H9 (cell line): ENCODE data around the gene LMTK2. TPM values are rescaled to one million over a fixed set of nuclear protein-coding genes. Genes with fewer than 3 reads are reported as not detected.

Experiments used
- DNase-seq: peaks from one replicate; pipeline ENCODE4 v3.0.0-alpha.2; 2017
- H2AFZ ChIP-seq: one replicate; pipeline ENCODE4 v1.6.1; 2013; ENCODE audit warnings: mild to moderate bottlenecking, low read length, control low read depth, moderate library complexity
- H2AK5ac ChIP-seq: 2 replicates; pipeline ENCODE4 v1.6.1; 2013; ENCODE audit warnings: low read length, control low read depth, mixed read lengths; ENCODE audit not compliant: insufficient read length
- H2BK120ac ChIP-seq: one replicate; pipeline ENCODE4 v1.6.1; 2013; ENCODE audit warnings: low read depth, mild to moderate bottlenecking, low read length, control low read depth, inconsistent platforms; ENCODE audit not compliant: poor library complexity, severe bottlenecking
- H2BK12ac ChIP-seq: 2 replicates; pipeline ENCODE4 v1.6.1; 2013; ENCODE audit warnings: low read length, control low read depth, mixed read lengths, low read depth; ENCODE audit not compliant: insufficient read length
- H2BK15ac ChIP-seq: 2 replicates; pipeline ENCODE4 v1.6.1; 2013; ENCODE audit warnings: low read depth, low read length, control low read depth
- H2BK20ac ChIP-seq: one replicate; pipeline ENCODE4 v1.6.1; 2013; ENCODE audit warnings: low read depth, mild to moderate bottlenecking, low read length, control low read depth, inconsistent platforms; ENCODE audit not compliant: poor library complexity, severe bottlenecking
- H2BK5ac ChIP-seq: 2 replicates; pipeline ENCODE4 v1.6.1; 2013; ENCODE audit warnings: low read length, control low read depth, mixed read lengths; ENCODE audit not compliant: insufficient read length
- H3K14ac ChIP-seq: 2 replicates; pipeline ENCODE4 v1.6.1; 2013; ENCODE audit warnings: low read length, control low read depth; ENCODE audit not compliant: insufficient read depth
- H3K18ac ChIP-seq: 2 replicates; pipeline ENCODE4 v1.6.1; 2013; ENCODE audit warnings: low read depth, mild to moderate bottlenecking, mixed read lengths, low read length, control low read depth; ENCODE audit not compliant: insufficient read length
- H3K23ac ChIP-seq: 2 replicates; pipeline ENCODE4 v1.6.1; 2013; ENCODE audit warnings: low read length, control low read depth, mixed read lengths, low read depth; ENCODE audit not compliant: insufficient read length
- H3K23me2 ChIP-seq: 2 replicates; pipeline ENCODE4 v1.6.1; 2013; ENCODE audit warnings: low read depth, mild to moderate bottlenecking, mixed read lengths, low read length, control low read depth; ENCODE audit not compliant: insufficient read length, poor library complexity, severe bottlenecking
- H3K27ac ChIP-seq: 2 replicates; pipeline ENCODE4 v1.5.1; 2013; ENCODE audit warnings: low read length, control low read depth, mixed read lengths, low read depth; ENCODE audit not compliant: insufficient read length
- H3K27me3 ChIP-seq: 2 replicates; pipeline ENCODE4 v1.6.1; 2013; ENCODE audit warnings: low read length, control low read depth, inconsistent platforms; ENCODE audit not compliant: insufficient read depth
- H3K4ac ChIP-seq: 2 replicates; pipeline ENCODE4 v1.6.1; 2013; ENCODE audit warnings: low read depth, mild to moderate bottlenecking, control low read depth, inconsistent platforms, low read length, moderate library complexity
- H3K4me1 ChIP-seq: 2 replicates; pipeline ENCODE4 v1.6.1; 2013; ENCODE audit warnings: low read length, control low read depth, inconsistent platforms; ENCODE audit not compliant: insufficient read depth
- H3K4me2 ChIP-seq: 2 replicates; pipeline ENCODE4 v1.6.1; 2013; ENCODE audit warnings: low read length, control low read depth, mixed read lengths; ENCODE audit not compliant: insufficient read length, insufficient read depth
- H3K56ac ChIP-seq: 2 replicates; pipeline ENCODE4 v1.6.1; 2013; ENCODE audit warnings: low read depth, mild to moderate bottlenecking, mixed read lengths, low read length, control low read depth; ENCODE audit not compliant: insufficient read length
- H3K79me1 ChIP-seq: 2 replicates; pipeline ENCODE4 v1.6.1; 2013; ENCODE audit warnings: low read depth, mild to moderate bottlenecking, moderate library complexity, low read length, control low read depth, inconsistent platforms; ENCODE audit not compliant: insufficient read depth, poor library complexity, severe bottlenecking
- H3K79me2 ChIP-seq: 2 replicates; pipeline ENCODE4 v1.6.1; 2013; ENCODE audit warnings: low read length, control low read depth, inconsistent platforms; ENCODE audit not compliant: insufficient read depth
- H3K9ac ChIP-seq: 2 replicates; pipeline ENCODE4 v1.6.1; 2013; ENCODE audit warnings: low read length, control low read depth, mixed read lengths; ENCODE audit not compliant: insufficient read length; ENCODE audit errors: extremely low read depth
- H3K9me3 ChIP-seq: one replicate; pipeline ENCODE4 v1.6.1; 2013; ENCODE audit warnings: low read depth, low read length, inconsistent platforms; ENCODE audit not compliant: control insufficient read depth
- H3T11ph ChIP-seq: one replicate; pipeline ENCODE4 v1.6.1; 2013; ENCODE audit warnings: mild to moderate bottlenecking, low read length, control low read depth, inconsistent platforms
- H4K20me1 ChIP-seq: one replicate; pipeline ENCODE4 v1.6.1; 2013; ENCODE audit not compliant: control insufficient read depth, insufficient read length, insufficient read depth
- H4K5ac ChIP-seq: 2 replicates; pipeline ENCODE4 v1.6.1; 2013; ENCODE audit warnings: low read depth, mild to moderate bottlenecking, mixed read lengths, low read length, control low read depth; ENCODE audit not compliant: insufficient read length
- H4K8ac ChIP-seq: replicated peaks from 2 replicates; pipeline ENCODE4 v1.6.1; 2013; ENCODE audit warnings: low read length, control low read depth, mixed read lengths, low read depth; ENCODE audit not compliant: insufficient read length
- H4K91ac ChIP-seq: 2 replicates; pipeline ENCODE4 v1.6.1; 2013; ENCODE audit warnings: low read depth, mild to moderate bottlenecking, moderate library complexity, mixed read lengths, low read length, control low read depth; ENCODE audit not compliant: insufficient read length
- H3K27ac Mint-ChIP-seq, 3 experiments: 2 replicates in 2 of 3; 3 replicates in 1 of 3; pipeline ENCODE4 v1.8.0; 2020 to 2021; ENCODE audit warnings: mixed read lengths in 3 of 3, mild to moderate bottlenecking in 1 of 3, moderate library complexity in 1 of 3
- H3K27me3 Mint-ChIP-seq: 2 replicates; pipeline ENCODE4 v1.8.0; 2021; ENCODE audit warnings: low read depth, mild to moderate bottlenecking, moderate library complexity, mixed read lengths
- H3K36me3 Mint-ChIP-seq, 3 experiments: 2 replicates in 2 of 3; 3 replicates in 1 of 3; pipeline ENCODE4 v1.8.0; 2020 to 2021; ENCODE audit warnings: low read depth in 3 of 3, mixed read lengths in 3 of 3; ENCODE audit not compliant: insufficient read depth in 1 of 3
- H3K4me1 Mint-ChIP-seq, 2 experiments: 2 replicates each; pipeline ENCODE4 v1.8.0; 2020; ENCODE audit warnings: mixed read lengths in 2 of 2
- H3K4me3 Mint-ChIP-seq, 2 experiments: 2 replicates in 1 of 2; 3 replicates in 1 of 2; pipeline ENCODE4 v1.8.0; 2020 to 2021; ENCODE audit warnings: mild to moderate bottlenecking in 2 of 2, mixed read lengths in 2 of 2, moderate library complexity in 1 of 2
- H3K9me3 Mint-ChIP-seq, 2 experiments: 2 replicates in 1 of 2; 3 replicates in 1 of 2; pipeline ENCODE4 v1.8.0; 2020; ENCODE audit warnings: mild to moderate bottlenecking in 2 of 2, mixed read lengths in 2 of 2, moderate library complexity in 1 of 2
- WGBS: extraction: QIAGEN DNeasy Blood & Tissue Kit; methylation state at CpG from one replicate; pipeline ENCODE4 v1.1.7; 2013; ENCODE audit warnings: missing lambda C conversion rate, low lambda C conversion rate, mixed read lengths; ENCODE audit not compliant: insufficient read length; ENCODE audit errors: extremely low coverage; 5-methylcytosine and 5-hydroxymethylcytosine counted together
- total RNA-seq: library from RNA; stranded (reverse); gene quantifications from 2 replicates; pipeline ENCODE4 v1.2.1, GENCODE V29; 2021
- TF ChIP-seq, protein P1 (sequence below): fragments of 200-600 bp; sonication (generic); conservative IDR thresholded peaks from 3 replicates; pipeline ENCODE4 v1.8.0; 2021; ENCODE audit warnings: antibody characterized with exemption, mild to moderate bottlenecking

Gene LMTK2
- total RNA-seq, 1 experiment from 2014 or later = 24.9 TPM

DNA sequence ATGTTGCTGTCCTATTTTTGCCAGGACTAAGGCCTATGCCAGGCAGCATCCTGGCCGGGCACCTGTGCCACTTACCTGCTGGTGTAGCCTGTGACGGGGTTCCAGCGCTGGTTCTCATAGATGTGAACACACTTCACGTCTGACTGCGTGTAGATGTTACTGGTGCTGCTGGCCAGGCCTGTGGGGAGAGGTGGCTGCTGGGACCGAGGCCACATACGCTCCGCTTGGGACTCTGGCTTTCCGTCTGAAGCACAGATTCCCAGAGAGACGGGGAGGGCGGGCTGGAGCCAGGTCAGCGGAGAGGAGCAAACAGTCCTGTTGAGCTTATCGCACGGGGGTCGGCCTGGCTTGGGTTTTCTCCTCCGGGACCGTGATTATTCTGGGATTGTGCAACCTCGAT, 121.3 kb downstream of the LMTK2 start:
- Histone ChIP-seq H3T11ph (no peak overlapping the region), H2BK5ac (no peak overlapping the region), H3K9me3 (no peaks in the 10 kb centered on the region), H4K91ac (no peak overlapping the region), H4K8ac (no peak overlapping the region), H3K18ac (peak overlapping the region; percentile 13), H3K79me1 (no peaks in the 10 kb centered on the region), H4K5ac (no peak overlapping the region), H3K23me2 (no peaks in the 10 kb centered on the region), H2BK12ac (no peak overlapping the region), H2BK15ac (no peak overlapping the region), H3K4me2 (no peak overlapping the region), H2AK5ac (no peak overlapping the region), H3K14ac (no peak overlapping the region), H3K4ac (no peak overlapping the region), H3K23ac (no peak overlapping the region), H2BK20ac (no peak overlapping the region), H3K27me3 (no peaks in the 10 kb centered on the region), H3K56ac (no peak overlapping the region), H3K79me2 (no peaks in the 10 kb centered on the region), H3K9ac (no peak overlapping the region), H2AFZ (no peak overlapping the region), H3K27ac (no peak overlapping the region), H2BK120ac (no peak overlapping the region), H3K4me1 (no peaks in the 10 kb centered on the region), H4K20me1 (no peaks in the 10 kb centered on the region)
- peaks cover 0 to 6% (median 0%) of the 10 kb centered on the region in 3 experiments; a peak in 2 of 7 replicates for H3K36me3 Mint-ChIP-seq
- peak overlapping the region in 2 of 3 experiments; percentile 76 to 81; a peak in 4 of 7 replicates for H3K27ac Mint-ChIP-seq
- DNase-seq = no peak
- TF ChIP-seq, protein P1, sequence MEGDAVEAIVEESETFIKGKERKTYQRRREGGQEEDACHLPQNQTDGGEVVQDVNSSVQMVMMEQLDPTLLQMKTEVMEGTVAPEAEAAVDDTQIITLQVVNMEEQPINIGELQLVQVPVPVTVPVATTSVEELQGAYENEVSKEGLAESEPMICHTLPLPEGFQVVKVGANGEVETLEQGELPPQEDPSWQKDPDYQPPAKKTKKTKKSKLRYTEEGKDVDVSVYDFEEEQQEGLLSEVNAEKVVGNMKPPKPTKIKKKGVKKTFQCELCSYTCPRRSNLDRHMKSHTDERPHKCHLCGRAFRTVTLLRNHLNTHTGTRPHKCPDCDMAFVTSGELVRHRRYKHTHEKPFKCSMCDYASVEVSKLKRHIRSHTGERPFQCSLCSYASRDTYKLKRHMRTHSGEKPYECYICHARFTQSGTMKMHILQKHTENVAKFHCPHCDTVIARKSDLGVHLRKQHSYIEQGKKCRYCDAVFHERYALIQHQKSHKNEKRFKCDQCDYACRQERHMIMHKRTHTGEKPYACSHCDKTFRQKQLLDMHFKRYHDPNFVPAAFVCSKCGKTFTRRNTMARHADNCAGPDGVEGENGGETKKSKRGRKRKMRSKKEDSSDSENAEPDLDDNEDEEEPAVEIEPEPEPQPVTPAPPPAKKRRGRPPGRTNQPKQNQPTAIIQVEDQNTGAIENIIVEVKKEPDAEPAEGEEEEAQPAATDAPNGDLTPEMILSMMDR = no peak
- WGBS = no CpG with 5 or more reads among the region's 18 CpGs
- peaks cover 2 to 6% of the 10 kb centered on the region in 2 experiments; a peak in 2 of 4 replicates for H3K4me1 Mint-ChIP-seq
- H3K4me3 Mint-ChIP-seq = no peak overlapping the region
- no peaks in the 10 kb centered on the region; a peak in 1 of 5 replicates for H3K9me3 Mint-ChIP-seq
- H3K27me3 Mint-ChIP-seq = no peaks in the 10 kb centered on the region
